Hindlimb muscle (tissue), 1 donor: ENCODE data around the gene EHMT1. TPM values are rescaled to one million over a fixed set of nuclear protein-coding genes. Genes with fewer than 3 reads are reported as not detected.
A peak's percentile ranks its signal among the peaks of the same experiment; 100 is the strongest.

ENCODE experiments used
- DNase-seq: peaks from one replicate; pipeline ENCODE4 v3.0.0-alpha.2; 2013
- polyA plus RNA-seq: library from polyadenylated mRNA; unstranded; fragments of 120-200 nt; gene quantifications from one replicate; pipeline ENCODE4 v1.2.1, GENCODE V29; 2013; ENCODE audit not compliant: insufficient read length

EHMT1 gene
- 50.4 TPM for polyA plus RNA-seq

DNA sequence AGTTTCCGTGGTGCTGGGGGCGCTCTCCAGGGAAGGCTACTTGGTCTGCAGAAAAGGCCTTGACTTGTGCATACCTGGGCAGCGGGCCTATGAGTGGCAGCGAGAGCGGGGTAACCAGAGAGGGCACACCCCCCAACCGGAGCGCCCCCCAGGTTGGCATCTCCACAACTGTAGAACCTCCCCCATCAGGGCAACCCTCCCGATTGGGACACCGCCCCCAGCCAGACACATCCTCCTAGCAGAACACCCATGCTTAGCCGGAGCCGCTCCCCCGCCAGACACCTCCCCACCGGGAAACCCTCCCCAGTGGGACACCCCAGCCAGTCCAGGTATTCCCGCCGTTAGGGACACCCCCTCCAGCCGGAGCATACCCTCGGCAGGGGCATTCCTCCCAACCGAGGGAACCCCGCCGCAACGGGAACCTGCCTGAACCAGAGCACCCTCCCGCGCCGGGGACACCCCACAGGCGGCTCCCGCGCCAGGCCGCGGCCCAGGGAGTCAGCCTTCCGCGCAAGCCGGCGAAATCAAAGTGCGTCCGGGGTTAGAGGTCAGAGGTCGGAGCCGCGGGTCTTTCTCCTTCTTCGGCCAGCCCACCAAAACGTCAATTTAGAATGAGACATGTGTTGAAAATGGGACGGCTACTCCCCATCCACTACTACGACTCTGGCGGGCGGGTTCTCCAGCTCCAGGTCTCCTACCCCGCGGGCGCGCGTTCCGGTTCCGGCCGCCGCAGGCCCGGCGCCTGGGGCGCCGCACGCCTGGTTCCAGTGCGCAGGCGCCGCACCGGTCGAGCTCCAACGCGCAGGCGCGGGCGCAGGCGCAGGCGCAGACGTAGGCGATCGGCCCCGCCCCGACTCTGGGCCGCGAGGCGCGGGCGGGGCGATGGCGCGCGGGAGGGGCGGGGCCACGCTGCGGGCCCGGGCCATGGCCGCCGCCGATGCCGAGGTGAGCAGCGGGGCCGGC lies at the start of gene EHMT1:
EHMT1 (plus strand) TSS at position 901 of the 963 bp plus-strand sequence; CDS start at position 925, 24 bp downstream.
- peak; percentile 93 for DNase-seq

DNA sequence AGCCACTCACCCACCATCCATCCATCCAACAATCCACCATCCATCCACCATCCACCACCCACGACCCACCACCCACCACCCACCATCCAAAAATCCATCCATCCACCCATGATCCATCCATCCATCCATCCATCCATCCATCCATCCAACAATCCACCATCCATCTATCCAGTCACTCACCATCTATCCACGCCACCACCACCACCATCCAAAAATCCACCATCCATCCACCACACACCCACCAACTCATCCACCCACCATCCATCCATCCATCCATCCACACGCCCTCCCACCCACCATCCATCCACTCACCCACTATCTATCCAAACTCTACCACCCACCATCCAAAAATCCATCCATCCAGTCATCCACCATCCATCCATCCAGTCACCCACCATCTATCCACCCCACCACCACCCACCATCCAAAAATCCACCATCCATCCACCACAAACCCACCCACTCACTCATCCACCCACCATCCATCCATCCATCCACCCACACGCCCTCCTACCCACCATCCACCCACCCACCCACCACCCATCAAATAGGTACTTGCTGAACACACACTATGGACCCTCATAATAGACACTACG lies 49.1 kb upstream of the EHMT1 start:
- no peak for DNase-seq

- no peak for DNase-seq
Measured at GRCh38 chr9:137570566-137570965, 48.2 kb upstream of the EHMT1 start.

DNA sequence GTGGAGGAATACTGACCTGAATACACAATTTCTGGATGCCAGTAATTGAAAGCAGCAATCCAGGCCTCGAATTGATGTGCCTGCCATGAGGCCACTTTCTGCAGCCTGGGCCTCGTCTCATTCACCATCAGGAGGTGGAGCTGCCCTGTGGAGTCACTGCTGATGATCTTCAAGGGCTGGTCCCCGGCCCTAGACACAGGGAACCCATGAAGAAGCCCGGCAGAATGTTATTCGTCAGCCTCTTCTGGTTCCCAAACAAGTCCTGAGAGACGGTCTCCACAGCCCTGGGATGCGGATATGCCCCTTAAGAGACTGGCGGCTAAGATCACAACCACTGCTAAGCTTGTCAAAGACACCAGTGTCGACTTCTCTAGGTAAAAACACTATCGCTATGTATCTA lies 44.6 kb upstream of the EHMT1 start:
- DNase-seq = no peak

GRCh38 chr9:137575364-137575715 lies 43.5 kb upstream of the EHMT1 start:
- no peak for DNase-seq

GRCh38 chr9:137575716-137576411 lies 42.9 kb upstream of the EHMT1 start:
- DNase-seq = no peak

- DNase-seq = peak; percentile 96
Measured at GRCh38 chr9:137578518-137579258, 40.1 kb upstream of the EHMT1 start, which contains the start of gene DPH7. TSS of gene DPH7 (minus strand) at chr9:137578925. CDS start at chr9:137578777, 148 bp downstream.

DNA sequence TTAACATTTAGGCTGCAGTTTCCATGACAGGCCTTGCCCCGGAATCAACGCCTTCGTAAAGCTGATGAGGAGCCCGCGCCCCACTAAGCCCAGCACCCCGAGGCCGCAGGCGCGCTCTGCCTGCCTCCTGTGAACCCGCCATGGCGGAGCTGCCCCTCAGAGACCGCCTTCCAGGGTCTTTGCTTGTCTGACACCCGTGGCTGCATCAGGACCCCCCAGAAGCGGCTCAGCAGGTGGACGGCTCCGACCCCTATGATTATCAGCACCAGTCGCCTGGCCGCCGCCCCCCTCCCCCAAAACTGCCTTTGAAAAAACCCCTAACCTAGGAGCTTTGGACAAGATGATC lies 39.6 kb upstream of the EHMT1 start:
- DNase-seq = no peak

GRCh38 chr9:137580209-137580953 lies 38.4 kb upstream of the EHMT1 start:
- no peak for DNase-seq

DNA sequence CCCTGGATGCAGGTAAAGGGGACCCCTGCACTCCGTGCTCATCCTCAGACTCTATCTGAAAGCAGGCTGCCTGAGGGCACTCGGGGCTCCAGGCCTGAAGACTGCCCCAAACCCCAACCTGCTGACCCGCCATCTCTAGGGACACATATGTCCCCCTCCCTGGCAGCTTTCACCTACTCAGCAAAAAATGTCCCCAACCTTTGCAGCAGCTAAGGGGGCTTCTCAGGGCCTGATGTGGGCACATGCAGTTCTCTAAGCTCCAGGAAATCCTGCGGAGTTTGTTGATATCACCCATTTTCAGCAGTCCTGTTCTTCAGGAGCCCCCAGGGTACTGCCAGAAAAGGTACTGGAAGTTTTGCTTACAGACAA lies 37.9 kb upstream of the EHMT1 start:
- DNase-seq = no peak

DNA sequence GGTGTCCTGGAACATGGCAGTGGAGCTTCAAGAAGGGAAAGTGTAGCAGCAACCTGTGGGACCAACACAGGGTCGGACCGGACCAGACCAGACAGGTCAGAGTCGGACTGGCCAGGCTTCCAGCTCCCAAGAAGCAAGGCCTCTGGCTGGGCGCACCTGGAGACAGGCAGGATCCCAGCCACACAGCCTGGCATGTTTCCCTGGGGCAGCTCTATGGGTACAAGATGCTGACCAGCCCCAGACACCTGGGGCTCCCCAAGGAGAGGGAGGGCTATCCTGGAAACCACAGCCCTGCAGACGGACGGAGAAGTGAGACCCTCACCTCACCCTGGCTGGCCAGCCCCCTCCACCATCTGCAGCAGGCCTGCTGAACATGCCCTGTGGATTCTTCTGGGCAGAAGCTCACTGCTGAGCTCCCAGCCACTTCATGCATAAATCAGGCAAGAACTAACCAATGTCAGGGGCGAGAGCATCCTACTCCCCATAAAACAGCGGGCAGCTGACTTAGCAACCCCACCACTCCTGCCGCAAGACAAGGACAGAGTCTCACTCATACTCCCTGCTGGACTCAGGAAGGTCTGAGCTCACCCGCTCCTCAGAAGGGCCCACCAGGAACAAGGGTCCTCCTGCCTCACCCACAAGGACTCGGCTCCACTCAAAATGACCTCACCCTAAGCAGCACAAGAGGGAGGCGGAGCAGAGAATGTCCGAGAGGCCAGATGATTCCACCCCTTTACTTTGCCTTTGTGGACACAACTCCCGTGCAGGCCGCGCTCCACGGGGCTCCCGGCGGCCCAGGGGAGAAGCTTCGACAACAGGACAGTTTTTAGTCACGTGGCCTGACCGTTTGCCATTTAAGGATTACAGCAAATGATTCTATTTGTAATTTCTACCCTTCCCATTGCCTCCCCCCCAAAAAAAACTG lies 37.2 kb upstream of the EHMT1 start:
- no peak for DNase-seq

GRCh38 chr9:137582286-137582860 lies 36.4 kb upstream of the EHMT1 start:
- DNase-seq = no peak

GRCh38 chr9:137583347-137583746 lies 35.5 kb upstream of the EHMT1 start:
- no peak for DNase-seq

GRCh38 chr9:137583957-137584356 lies 34.8 kb upstream of the EHMT1 start:
- no peak for DNase-seq

DNA sequence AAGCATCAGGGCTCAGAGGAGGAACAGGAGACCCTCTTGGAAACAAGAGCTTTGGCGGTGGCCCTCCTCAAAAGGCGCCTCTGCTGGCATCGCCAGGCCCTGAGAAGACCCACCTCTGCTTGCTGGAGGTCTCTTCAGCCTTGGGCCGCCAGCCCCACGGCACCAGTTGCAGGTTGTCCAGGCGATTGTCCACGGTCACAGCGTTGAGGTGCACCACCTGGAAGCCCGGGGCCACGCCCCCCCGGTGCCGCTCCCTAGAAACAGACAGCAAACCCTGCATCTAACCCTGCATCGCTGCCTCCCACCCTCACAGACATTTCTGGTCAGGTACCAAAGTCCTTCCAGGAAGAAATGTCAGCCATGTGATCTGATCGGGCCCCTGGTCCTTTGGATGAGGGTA lies 32.0 kb upstream of the EHMT1 start:
- DNase-seq = no peak

DNA sequence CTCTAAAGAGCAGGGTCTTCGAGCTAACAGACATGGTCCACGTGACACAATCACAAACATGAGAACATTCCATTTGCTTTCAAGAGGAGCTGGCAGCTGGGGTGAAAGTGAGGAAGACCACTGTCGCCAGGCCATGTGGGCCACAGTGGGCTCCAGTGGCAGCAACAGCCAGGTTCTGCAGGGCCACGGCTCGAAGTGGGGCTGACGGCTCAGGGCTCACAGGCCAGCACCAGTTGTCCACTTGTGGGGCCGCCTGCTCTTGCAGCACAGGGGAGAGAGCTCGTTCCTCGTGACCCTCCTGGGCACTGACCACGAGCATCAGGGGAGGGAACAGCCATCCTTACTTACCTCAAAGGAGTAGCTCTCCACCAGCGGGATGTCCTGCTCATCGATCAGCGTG lies 30.5 kb upstream of the EHMT1 start:
- no peak for DNase-seq

- no peak for DNase-seq
Measured at GRCh38 chr9:137588891-137589290, 29.9 kb upstream of the EHMT1 start.

- no peak for DNase-seq
Measured at GRCh38 chr9:137589441-137590122, 29.2 kb upstream of the EHMT1 start.

DNA sequence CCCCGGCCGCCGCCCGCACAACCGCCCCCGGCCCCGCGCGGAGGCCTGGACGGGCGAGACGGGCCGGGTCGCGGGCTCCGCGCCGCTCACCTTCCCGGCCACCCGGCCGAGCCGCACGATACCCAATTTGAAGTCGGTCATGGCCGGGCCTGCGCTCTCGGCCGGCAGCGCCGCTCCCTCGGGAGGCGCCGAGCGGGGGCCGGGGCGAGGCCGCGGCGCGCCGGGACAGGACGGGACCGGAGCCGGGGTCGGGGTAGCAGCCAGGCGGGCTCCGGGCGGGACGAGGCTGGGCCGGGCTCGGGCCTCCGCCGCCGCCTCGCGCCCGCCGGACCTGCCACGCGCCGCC lies 28.7 kb upstream of the EHMT1 start:
- DNase-seq = no peak
